Lower leg skin (tissue), 4 donors: ENCODE data around the gene SAPCD2. TPM values are rescaled to one million over a fixed set of nuclear protein-coding genes. Genes with fewer than 3 reads are reported as not detected.

Source experiments
- DNase-seq, 2 donors: peaks; one replicate each; pipeline ENCODE4 v3.0.0-alpha.2; 2019; ENCODE audit warnings: low spot score in 2 of 2
- H3K4me3 ChIP-seq: fragments of 200-600 bp; sonication (generic); 2 replicates; pipeline ENCODE4 v1.5.1; 2017; ENCODE audit warnings: mild to moderate bottlenecking, low read depth; ENCODE audit not compliant: poor library complexity, severe bottlenecking
- CTCF ChIP-seq, 3 donors: fragments of 450-650 bp; IDR thresholded peaks; one replicate each; pipeline ENCODE4 v1.5.1; 2016; ENCODE audit warnings: antibody characterized with exemption in 3 of 3, mild to moderate bottlenecking in 3 of 3, moderate library complexity in 2 of 3
- POLR2A ChIP-seq, 2 donors: fragments of 450-650 bp; IDR thresholded peaks; one replicate each; pipeline ENCODE4 v1.6.1; 2016 to 2017; ENCODE audit warnings: antibody characterized with exemption in 2 of 2, mild to moderate bottlenecking in 1 of 2, moderate library complexity in 1 of 2
- WGBS, 2 donors: methylation state at CpG; one replicate each; pipeline ENCODE4 v1.1.5; 2018; 5-methylcytosine and 5-hydroxymethylcytosine counted together
- intact Hi-C: fragments of 100-400 bp; cut with DNase I; formaldehyde crosslinking; loops from one replicate; pipeline ENCODE4 v1.15.0; 2023; ENCODE audit warnings: low total_unique reads
- total RNA-seq, 4 donors: library from RNA; depleted of rRNA; stranded (reverse); fragments of >200 nt; gene quantifications; one replicate each; pipeline ENCODE4 v1.1.0, GENCODE V29; 2016

SAPCD2 gene
- total RNA-seq, 4 donors from 2014 or later: 5.7 to 25.6 (median 13.7) TPM

- DNase-seq: no peak
- intact Hi-C loops: no loop called here
- TF ChIP-seq POLR2A (IDR thresholded peaks at IDR 0.05): no peak
- TF ChIP-seq CTCF (IDR thresholded peaks at IDR 0.05): no peak
- WGBS, 2 donors: 29 to 50% methylated on average over 34 to 69 of the region's 72 CpGs
- H3K4me3 ChIP-seq: no peak overlapping the region
Measured at GRCh38 chr9:137048655-137049543, 21.5 kb downstream of the SAPCD2 start.

- peak within 1 kb of the TSS; percentile 44 for H3K4me3 ChIP-seq
- TF ChIP-seq POLR2A (IDR thresholded peaks at IDR 0.05) (no peak), CTCF (IDR thresholded peaks at IDR 0.05) (peak in 1 of 3 donors; percentile 48)
- 0% methylated on average over 43 to 47 of the region's 57 CpGs for WGBS, 2 donors
- no peak for DNase-seq
- intact Hi-C loops: no loop called here
Measured at GRCh38 chr9:137046088-137046787, 24.1 kb downstream of the SAPCD2 start, which contains the start of gene NPDC1. Gene NPDC1 (minus strand): TSS chr9:137046177. CDS start chr9:137045989, 188 bp downstream.

GRCh38 chr9:137045294-137046087 is 24.9 kb downstream of the SAPCD2 start:
- WGBS, 2 donors: 0 to 6% methylated on average over 20 to 57 of the region's 96 CpGs
- peak overlapping the region; percentile 44 for H3K4me3 ChIP-seq
- intact Hi-C loops: no loop called here
- no peak for TF ChIP-seq CTCF (IDR thresholded peaks at IDR 0.05)
- TF ChIP-seq POLR2A (IDR thresholded peaks at IDR 0.05): no peak
- no peak for DNase-seq

GRCh38 chr9:137044502-137045177 is 25.7 kb downstream of the SAPCD2 start:
- no peak for TF ChIP-seq POLR2A (IDR thresholded peaks at IDR 0.05)
- TF ChIP-seq CTCF (IDR thresholded peaks at IDR 0.05): no peak
- no peak for DNase-seq
- peak overlapping the region; percentile 28 for H3K4me3 ChIP-seq
- WGBS, 2 donors: 20% methylated on average over 17 of the region's 18 CpGs
- intact Hi-C loops: no loop called here

GRCh38 chr9:137044037-137044436 is 26.3 kb downstream of the SAPCD2 start:
- TF ChIP-seq CTCF (IDR thresholded peaks at IDR 0.05) (no peak), POLR2A (IDR thresholded peaks at IDR 0.05) (no peak)
- 41 to 74% methylated on average over 8 to 11 of the region's 12 CpGs for WGBS, 2 donors
- intact Hi-C loops: no loop called here
- no peak for DNase-seq
- no peak overlapping the region for H3K4me3 ChIP-seq
